Muscle layer of duodenum (tissue), 2 donors: ENCODE data around the gene TAGLN.
A peak's percentile ranks its signal among the peaks of the same experiment; 100 is the strongest.
"Not testable (repeated sequence)": the region's sequence is repeated elsewhere in the genome, so short reads cannot be mapped to it uniquely, and the experiment has no call there.

Source experiments
- H3K27ac ChIP-seq: one replicate; pipeline ENCODE4 v1.7.0; 2013; ENCODE audit warnings: mild to moderate bottlenecking, low read length
- H3K27me3 ChIP-seq: one replicate; pipeline ENCODE4 v1.7.0; 2013; ENCODE audit warnings: low read depth, mild to moderate bottlenecking, control low read depth, low read length
- H3K36me3 ChIP-seq, 2 donors: one replicate each; pipeline ENCODE4 v1.7.0; 2013; ENCODE audit warnings: low read length in 2 of 2, control low read depth in 1 of 2, mild to moderate bottlenecking in 1 of 2; ENCODE audit not compliant: insufficient read depth in 2 of 2, control insufficient read depth in 1 of 2
- H3K4me1 ChIP-seq, 2 donors: one replicate each; pipeline ENCODE4 v1.7.0; 2013; ENCODE audit warnings: low read length in 2 of 2, mild to moderate bottlenecking in 2 of 2, control low read depth in 1 of 2, moderate library complexity in 1 of 2; ENCODE audit not compliant: insufficient read depth in 2 of 2, control insufficient read depth in 1 of 2
- H3K4me3 ChIP-seq, 2 donors: one replicate each; pipeline ENCODE4 v1.7.0; 2013; ENCODE audit warnings: low read length in 2 of 2, low read depth in 1 of 2, mild to moderate bottlenecking in 1 of 2
- H3K9me3 ChIP-seq, 2 donors: one replicate each; pipeline ENCODE4 v1.7.0; 2013; ENCODE audit warnings: low read length in 2 of 2, control low read depth in 1 of 2, mild to moderate bottlenecking in 1 of 2; ENCODE audit not compliant: control insufficient read depth in 1 of 2
- donor health status: healthy.

The TAGLN gene

GRCh38 chr11:117207481-117207880 is 8.3 kb downstream of the TAGLN start:
- not testable (repeated sequence) for H3K9me3 ChIP-seq, H3K27me3 ChIP-seq, H3K27ac ChIP-seq, H3K4me3 ChIP-seq
- Histone ChIP-seq H3K4me1 (peaks cover 0 to 26% of the 10 kb centered on the region in 2 donors), H3K36me3 (peaks cover 25 to 27% of the 10 kb centered on the region in 2 donors)

- H3K27me3 ChIP-seq, H3K27ac ChIP-seq, H3K4me3 ChIP-seq, H3K9me3 ChIP-seq: not testable (repeated sequence)
- Histone ChIP-seq H3K36me3 (peaks cover 18 to 25% of the 10 kb centered on the region in 2 donors), H3K4me1 (peaks cover 0 to 18% of the 10 kb centered on the region in 2 donors)
Observed at GRCh38 chr11:117208710-117209109, 9.5 kb downstream of the TAGLN start.

- not testable (repeated sequence) for H3K27ac ChIP-seq
Observed at GRCh38 chr11:117209351-117210125, 10.4 kb downstream of the TAGLN start.

GRCh38 chr11:117210620-117211019 is 11.4 kb downstream of the TAGLN start:
- Histone ChIP-seq H3K9me3 (no peaks in the 10 kb centered on the region), H3K4me1 (no peaks in the 10 kb centered on the region), H3K36me3 (peaks cover 9 to 14% of the 10 kb centered on the region in 2 donors), H3K27me3 (no peaks in the 10 kb centered on the region), H3K4me3 (no peak overlapping the region), H3K27ac (no peak overlapping the region)

More at GRCh38 chr11:117209351-117210125, 10.4 kb downstream of the TAGLN start:
- H3K4me3 ChIP-seq, H3K9me3 ChIP-seq, H3K4me1 ChIP-seq, H3K27me3 ChIP-seq: not testable (repeated sequence)
- peaks cover 15 to 21% of the 10 kb centered on the region in 2 donors for H3K36me3 ChIP-seq

- peaks cover 15 to 26% of the 10 kb centered on the region in 2 donors for H3K36me3 ChIP-seq
- no peak overlapping the region for H3K27ac ChIP-seq
- H3K27me3 ChIP-seq: no peaks in the 10 kb centered on the region
- H3K4me3 ChIP-seq: no peak overlapping the region
- peaks cover 0 to 4% of the 10 kb centered on the region in 2 donors for H3K4me1 ChIP-seq
- no peaks in the 10 kb centered on the region for H3K9me3 ChIP-seq
Observed at GRCh38 chr11:117212697-117213355, 13.7 kb downstream of the TAGLN start.

- Histone ChIP-seq H3K4me1 (peaks cover 4 to 12% of the 10 kb centered on the region in 2 donors), H3K36me3 (peaks cover 33 to 41% of the 10 kb centered on the region in 2 donors), H3K27ac (no peak overlapping the region), H3K27me3 (no peaks in the 10 kb centered on the region), H3K9me3 (no peaks in the 10 kb centered on the region), H3K4me3 (no peak overlapping the region)
Observed at GRCh38 chr11:117214404-117215110, 15.4 kb downstream of the TAGLN start.

GRCh38 chr11:117217141-117218084 is 18.2 kb downstream of the TAGLN start:
- Histone ChIP-seq H3K36me3 (peaks cover 34 to 42% of the 10 kb centered on the region in 2 donors), H3K4me3 (peak overlapping the region in 1 of 2 donors; percentile 15), H3K27me3 (no peaks in the 10 kb centered on the region), H3K27ac (peak overlapping the region; percentile 73), H3K4me1 (peaks cover 12 to 34% of the 10 kb centered on the region in 2 donors), H3K9me3 (no peaks in the 10 kb centered on the region)

- Histone ChIP-seq H3K27me3 (no peaks in the 10 kb centered on the region), H3K4me3 (peak overlapping the region in 1 of 2 donors; percentile 15), H3K27ac (peak overlapping the region; percentile 73), H3K36me3 (peaks cover 36 to 39% of the 10 kb centered on the region in 2 donors), H3K4me1 (peaks cover 12 to 34% of the 10 kb centered on the region in 2 donors), H3K9me3 (no peaks in the 10 kb centered on the region)
Observed at GRCh38 chr11:117218133-117218915, 19.2 kb downstream of the TAGLN start.

- Histone ChIP-seq H3K27ac (peak overlapping the region; percentile 73), H3K4me3 (no peak overlapping the region), H3K36me3 (peaks cover 43 to 44% of the 10 kb centered on the region in 2 donors), H3K9me3 (no peaks in the 10 kb centered on the region), H3K4me1 (peaks cover 12 to 34% of the 10 kb centered on the region in 2 donors), H3K27me3 (no peaks in the 10 kb centered on the region)
Observed at GRCh38 chr11:117219001-117219400, 19.8 kb downstream of the TAGLN start.

- peaks cover 42 to 44% of the 10 kb centered on the region in 2 donors for H3K36me3 ChIP-seq
- no peak overlapping the region for H3K4me3 ChIP-seq
- H3K4me1 ChIP-seq: peaks cover 12 to 34% of the 10 kb centered on the region in 2 donors
- H3K27me3 ChIP-seq: no peaks in the 10 kb centered on the region
- peak overlapping the region; percentile 73 for H3K27ac ChIP-seq
- no peaks in the 10 kb centered on the region for H3K9me3 ChIP-seq
Observed at GRCh38 chr11:117219455-117219854, 20.3 kb downstream of the TAGLN start.
